Skeletal muscle tissue (tissue), 4 donors: Measurements from ENCODE around the gene COQ6. TPM values are rescaled to one million over a fixed set of nuclear protein-coding genes. Genes with fewer than 3 reads are reported as not detected.
A peak's percentile ranks its signal among the peaks of the same experiment; 100 is the strongest.

Source experiments
- H3K27ac ChIP-seq: one replicate; pipeline ENCODE4 v1.7.0; 2013; ENCODE audit warnings: mild to moderate bottlenecking, low read depth, low read length, inconsistent platforms
- H3K27me3 ChIP-seq, 3 donors: one replicate each; pipeline ENCODE4 v1.7.0; 2013; ENCODE audit warnings: low read length in 3 of 3; ENCODE audit not compliant: control insufficient read depth in 3 of 3, insufficient read depth in 3 of 3
- H3K36me3 ChIP-seq, 3 donors: one replicate each; pipeline ENCODE4 v1.7.0; 2013; ENCODE audit warnings: low read length in 3 of 3; ENCODE audit not compliant: control insufficient read depth in 3 of 3, insufficient read depth in 3 of 3
- H3K4me1 ChIP-seq, 3 donors: one replicate each; pipeline ENCODE4 v1.7.0; 2013; ENCODE audit warnings: low read length in 3 of 3, mild to moderate bottlenecking in 3 of 3; ENCODE audit not compliant: control insufficient read depth in 3 of 3, insufficient read depth in 3 of 3
- H3K4me3 ChIP-seq, 3 donors: one replicate each; pipeline ENCODE4 v1.7.0; 2013; ENCODE audit warnings: low read length in 3 of 3
- H3K9ac ChIP-seq, 3 donors: one replicate each; pipeline ENCODE4 v1.7.0; 2013; ENCODE audit warnings: low read length in 3 of 3, mild to moderate bottlenecking in 3 of 3, moderate library complexity in 2 of 3, low read depth in 1 of 3
- H3K9me3 ChIP-seq, 3 donors: one replicate each; pipeline ENCODE4 v1.7.0; 2013; ENCODE audit warnings: low read length in 3 of 3; ENCODE audit not compliant: control insufficient read depth in 3 of 3
- total RNA-seq: library from RNA; depleted of rRNA; stranded (reverse); fragments of >200 nt; gene quantifications from one replicate; pipeline ENCODE4 v1.2.3, GENCODE V29; 2014
- donor health status: Osteomylitis.

The COQ6 gene
- total RNA-seq, 1 donor from 2014 or later, result 34.4 TPM

DNA sequence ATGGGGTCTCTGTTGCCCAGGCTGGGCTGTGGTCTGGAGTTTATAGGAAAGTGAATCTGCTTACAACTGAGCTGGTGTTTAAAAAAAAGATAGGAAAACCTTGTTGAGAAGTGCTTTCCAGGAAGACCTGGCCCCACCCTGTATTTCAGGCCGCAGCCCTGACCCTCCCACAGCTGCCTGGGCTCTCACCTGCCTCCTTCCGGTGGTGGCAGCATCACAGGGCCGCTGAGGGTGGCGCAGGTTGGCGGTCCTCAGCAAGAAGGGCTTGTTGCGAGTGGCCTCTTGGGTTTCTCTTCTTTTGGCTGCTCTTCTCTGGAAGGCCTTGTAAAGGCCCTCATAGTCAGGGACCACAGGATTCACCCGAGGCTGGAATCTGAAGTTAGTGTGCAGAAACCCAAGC is 7.9 kb upstream of the COQ6 start:
- no peak overlapping the region for H3K27ac ChIP-seq
- no peaks in the 10 kb centered on the region for H3K9me3 ChIP-seq
- no peak overlapping the region for H3K4me3 ChIP-seq
- H3K36me3 ChIP-seq, result peaks cover 21 to 44% (median 39%) of the 10 kb centered on the region in 3 donors
- no peaks in the 10 kb centered on the region for H3K27me3 ChIP-seq
- no peak overlapping the region for H3K9ac ChIP-seq
- H3K4me1 ChIP-seq, result peaks cover 5 to 16% (median 10%) of the 10 kb centered on the region in 3 donors

DNA sequence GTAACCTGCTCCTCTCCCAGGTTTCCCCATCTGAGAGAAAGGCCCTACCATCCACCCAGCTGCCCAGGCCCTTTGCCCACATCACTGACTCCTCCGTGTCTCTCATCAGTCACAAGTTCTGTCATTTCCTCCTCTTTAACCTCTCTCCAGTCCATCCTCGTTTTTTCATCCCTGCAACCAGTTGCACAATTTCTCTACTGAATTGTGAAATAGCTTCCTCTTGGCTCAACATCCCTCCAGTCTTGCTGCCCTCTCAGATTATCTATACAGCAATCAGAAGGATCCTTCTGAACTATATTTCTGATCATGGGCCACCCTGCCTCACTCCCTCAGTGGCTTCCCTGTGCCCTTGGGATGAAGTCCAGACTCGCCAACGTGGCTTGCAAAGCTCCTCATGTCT is 7.0 kb upstream of the COQ6 start:
- Histone ChIP-seq H3K36me3 (peaks cover 21 to 38% (median 32%) of the 10 kb centered on the region in 3 donors), H3K4me1 (peaks cover 5 to 16% (median 10%) of the 10 kb centered on the region in 3 donors), H3K9me3 (no peaks in the 10 kb centered on the region), H3K9ac (no peak overlapping the region), H3K27ac (no peak overlapping the region), H3K4me3 (no peak overlapping the region), H3K27me3 (no peaks in the 10 kb centered on the region)

DNA sequence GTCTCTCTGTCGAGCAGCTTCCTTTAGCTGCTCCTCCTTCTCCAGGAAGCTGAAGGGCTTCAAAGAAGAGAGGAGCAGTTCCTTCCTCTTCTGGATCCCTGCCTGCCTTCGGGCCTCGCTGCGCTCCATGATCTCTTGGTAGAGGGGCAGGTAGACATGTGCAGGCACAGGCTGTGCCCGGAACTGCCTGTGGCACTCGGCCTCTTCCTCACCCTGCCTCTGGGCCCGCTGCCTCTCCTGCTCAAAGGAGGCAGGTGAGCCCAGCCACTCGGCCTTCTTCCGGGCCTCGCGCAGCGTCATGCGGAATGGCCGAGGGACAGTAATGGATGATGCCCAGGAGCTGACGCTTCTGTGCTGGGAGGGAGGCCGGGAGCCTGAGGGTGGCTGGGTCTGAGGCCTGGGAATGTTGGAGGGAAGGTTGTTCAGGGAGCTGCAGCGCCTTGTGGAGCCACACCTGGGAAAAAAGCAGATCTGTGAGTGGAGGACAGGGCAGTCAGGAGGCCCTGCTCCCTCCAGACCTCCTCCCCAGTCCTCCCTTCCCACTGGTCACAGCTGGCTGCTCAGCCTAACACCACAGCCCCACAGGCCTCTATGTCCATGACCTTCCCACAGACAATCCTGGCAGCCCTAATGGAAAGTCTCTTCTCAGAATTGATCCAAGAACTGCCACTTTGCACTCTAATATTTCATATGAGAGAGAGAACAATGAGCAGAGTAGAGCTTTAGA is 5.5 kb upstream of the COQ6 start:
- Histone ChIP-seq H3K4me1 (peaks cover 5 to 16% (median 10%) of the 10 kb centered on the region in 3 donors), H3K9ac (peak overlapping the region in 1 of 3 donors; percentile 62), H3K36me3 (peaks cover 21 to 32% (median 29%) of the 10 kb centered on the region in 3 donors), H3K27ac (peak overlapping the region; percentile 5), H3K4me3 (no peak overlapping the region), H3K27me3 (no peaks in the 10 kb centered on the region), H3K9me3 (no peaks in the 10 kb centered on the region)

DNA sequence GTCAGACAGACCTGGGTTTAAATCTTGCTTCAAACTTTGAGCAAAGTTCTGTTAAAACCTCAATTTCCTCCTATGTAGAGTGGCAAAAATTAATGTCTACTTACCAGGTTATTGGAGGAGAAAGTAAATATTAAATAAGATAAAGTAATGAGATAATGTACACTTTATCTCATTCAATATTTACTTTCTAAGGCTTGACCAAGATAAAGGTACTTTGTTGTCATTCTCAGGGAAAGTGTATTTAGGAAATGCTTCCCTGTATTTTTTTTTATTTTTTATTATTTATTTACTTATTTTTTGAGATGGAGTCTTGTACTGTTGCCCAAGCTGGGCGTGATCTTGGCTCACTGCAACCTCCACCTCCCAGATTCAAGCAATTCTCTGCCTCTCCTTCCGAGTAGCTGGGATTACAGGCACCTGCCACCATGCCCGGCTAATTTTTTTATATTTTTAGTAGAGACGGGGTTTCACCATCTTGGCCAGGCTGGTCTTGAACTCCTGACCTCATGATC is 4.9 kb upstream of the COQ6 start:
- H3K4me3 ChIP-seq, result no peak overlapping the region

GRCh38 chr14:73953731-73954130 is 3.6 kb downstream of the COQ6 start:
- Histone ChIP-seq H3K4me3 (no peak overlapping the region), H3K27ac (no peak overlapping the region), H3K27me3 (no peaks in the 10 kb centered on the region), H3K36me3 (peaks cover 25 to 35% (median 33%) of the 10 kb centered on the region in 3 donors), H3K9ac (no peak overlapping the region), H3K9me3 (no peaks in the 10 kb centered on the region), H3K4me1 (peaks cover 14 to 19% (median 15%) of the 10 kb centered on the region in 3 donors)

More for the DNA sequence above, 4.9 kb upstream of the COQ6 start:
- Histone ChIP-seq H3K4me1 (peaks cover 5 to 16% (median 10%) of the 10 kb centered on the region in 3 donors), H3K9ac (peak overlapping the region in 1 of 3 donors; percentile 62), H3K36me3 (peaks cover 17 to 28% (median 23%) of the 10 kb centered on the region in 3 donors), H3K27ac (peak overlapping the region; percentile 5), H3K9me3 (no peaks in the 10 kb centered on the region), H3K27me3 (no peaks in the 10 kb centered on the region)

GRCh38 chr14:73955674-73956073 is 5.6 kb downstream of the COQ6 start:
- Histone ChIP-seq H3K9me3 (no peaks in the 10 kb centered on the region), H3K27ac (no peak overlapping the region), H3K4me1 (peaks cover 20 to 35% (median 21%) of the 10 kb centered on the region in 3 donors), H3K4me3 (no peak overlapping the region), H3K27me3 (no peaks in the 10 kb centered on the region), H3K9ac (no peak overlapping the region), H3K36me3 (peaks cover 38 to 53% (median 39%) of the 10 kb centered on the region in 3 donors)

DNA sequence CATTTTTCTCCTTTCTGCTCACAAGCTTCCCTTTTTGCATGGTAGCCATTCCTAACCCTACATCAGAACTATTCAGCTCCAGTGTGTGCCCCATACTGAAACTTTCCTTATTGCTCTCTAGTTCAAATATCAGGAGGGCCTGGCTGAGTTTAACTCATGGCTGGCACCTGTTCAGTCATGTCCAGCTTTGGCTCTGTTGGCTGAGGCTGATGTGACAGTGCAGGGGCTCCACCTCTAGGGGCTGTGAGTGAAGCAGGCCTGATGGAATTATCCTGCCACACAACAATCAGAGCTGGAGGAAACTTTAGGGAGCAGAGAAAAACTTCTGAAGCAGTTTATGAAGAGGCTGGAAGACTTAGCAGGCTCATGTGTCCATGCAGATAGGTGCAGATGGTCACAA is 8.5 kb downstream of the COQ6 start:
- peak overlapping the region in 1 of 3 donors; percentile 16 for H3K4me3 ChIP-seq
- H3K27ac ChIP-seq, result peak overlapping the region; percentile 27
- peak overlapping the region in 2 of 3 donors; percentile 24 to 58 for H3K9ac ChIP-seq
- H3K4me1 ChIP-seq, result peaks cover 14 to 28% (median 15%) of the 10 kb centered on the region in 3 donors
- no peaks in the 10 kb centered on the region for H3K9me3 ChIP-seq
- peaks cover 55 to 75% (median 64%) of the 10 kb centered on the region in 3 donors for H3K36me3 ChIP-seq
- no peaks in the 10 kb centered on the region for H3K27me3 ChIP-seq

GRCh38 chr14:73961192-73961591 is 11.1 kb downstream of the COQ6 start:
- H3K4me3 ChIP-seq, result no peak overlapping the region
- no peaks in the 10 kb centered on the region for H3K9me3 ChIP-seq
- no peak overlapping the region for H3K9ac ChIP-seq
- H3K27ac ChIP-seq, result no peak overlapping the region
- peaks cover 14 to 28% (median 15%) of the 10 kb centered on the region in 3 donors for H3K4me1 ChIP-seq
- H3K36me3 ChIP-seq, result peaks cover 39 to 71% (median 69%) of the 10 kb centered on the region in 3 donors
- H3K27me3 ChIP-seq, result no peaks in the 10 kb centered on the region

GRCh38 chr14:73965216-73965615 is 15.1 kb downstream of the COQ6 start:
- H3K27me3 ChIP-seq, result no peaks in the 10 kb centered on the region
- H3K4me1 ChIP-seq, result peaks cover 0 to 5% (median 0%) of the 10 kb centered on the region in 3 donors
- no peak overlapping the region for H3K4me3 ChIP-seq
- peaks cover 39 to 77% (median 58%) of the 10 kb centered on the region in 3 donors for H3K36me3 ChIP-seq
- no peak overlapping the region for H3K27ac ChIP-seq
- no peak overlapping the region for H3K9ac ChIP-seq
- H3K9me3 ChIP-seq, result no peaks in the 10 kb centered on the region

- H3K9me3 ChIP-seq, result no peaks in the 10 kb centered on the region
- H3K9ac ChIP-seq, result no peak overlapping the region
- peaks cover 27 to 50% (median 35%) of the 10 kb centered on the region in 3 donors for H3K36me3 ChIP-seq
- H3K27me3 ChIP-seq, result no peaks in the 10 kb centered on the region
- no peak overlapping the region for H3K4me3 ChIP-seq
- peaks cover 6 to 13% (median 10%) of the 10 kb centered on the region in 3 donors for H3K4me1 ChIP-seq
- no peak overlapping the region for H3K27ac ChIP-seq
These were observed 18.8 kb downstream of the COQ6 start for GRCh38 chr14:73968885-73969284.
